B cell (primary cell): ENCODE results near the gene PRTN3. TPM values are rescaled to one million over a fixed set of nuclear protein-coding genes. Genes with fewer than 3 reads are reported as not detected.

Experiments used
- ATAC-seq: fragments of 200-7000 bp; cut with Tn5 transposase; one replicate; pipeline ENCODE4 v1.10.0; 2021; ENCODE audit warnings: low read depth, mild to moderate bottlenecking, moderate number of reproducible peaks, moderate library complexity
- CTCF ChIA-PET: fragments of 350-600 bp; sonication (Branson Sonifier 250); formaldehyde crosslinking; loops from one replicate; lab custom pipeline; 2021; ENCODE audit warnings: antibody characterized with exemption, inconsistent platforms; lab: Charles Lee
- POLR2A ChIA-PET: fragments of 350-600 bp; sonication (Branson Sonifier 250); formaldehyde crosslinking; loops from one replicate; lab custom pipeline; 2021; ENCODE audit warnings: antibody characterized with exemption; lab: Charles Lee
- DNase-seq: peaks from one replicate; pipeline ENCODE4 v3.0.0; 2013
- H2AFZ ChIP-seq: 2 replicates; pipeline ENCODE4 v1.6.1; 2012; ENCODE audit warnings: mild to moderate bottlenecking, low read depth, low read length; ENCODE audit not compliant: insufficient read depth, poor library complexity, severe bottlenecking
- H3K27ac ChIP-seq, 2 donors: 1 replicate in 1 of 2; 2 replicates in 1 of 2; pipeline ENCODE4 v1.5.1; 2012 to 2013; ENCODE audit warnings: low read length in 2 of 2, mild to moderate bottlenecking in 2 of 2, moderate library complexity in 1 of 2
- H3K27me3 ChIP-seq, 4 experiments: fragments of 200-600 bp in 1 of 4; sonication (generic) in 1 of 4; replicated peaks in 1 of 4; 1 replicate in 2 of 4; 2 replicates in 2 of 4; pipeline versions ENCODE4 v1.6.1 to v1.7.0; 2013 to 2016; ENCODE audit warnings: low read length in 3 of 4, mild to moderate bottlenecking in 2 of 4, mixed read lengths in 1 of 4, moderate library complexity in 1 of 4; ENCODE audit not compliant: insufficient read depth in 4 of 4, control insufficient read depth in 3 of 4; ENCODE audit errors: control extremely low read depth in 1 of 4
- H3K36me3 ChIP-seq, 2 experiments: replicated peaks in 1 of 2; 1 replicate in 1 of 2; 2 replicates in 1 of 2; pipeline versions ENCODE4 v1.6.1 to v1.7.1; 2013; ENCODE audit warnings: low read length in 1 of 2; ENCODE audit not compliant: insufficient read depth in 2 of 2, control insufficient read depth in 1 of 2; ENCODE audit errors: control extremely low read depth in 1 of 2, extremely low read depth in 1 of 2
- H3K4me1 ChIP-seq, 2 donors: fragments of 200-600 bp in 1 of 2; sonication (generic) in 1 of 2; 1 replicate in 1 of 2; 2 replicates in 1 of 2; pipeline versions ENCODE4 v1.5.1 to v1.6.1; 2013 to 2017; ENCODE audit warnings: low read length in 2 of 2; ENCODE audit not compliant: control insufficient read depth in 2 of 2, insufficient read depth in 2 of 2
- H3K4me2 ChIP-seq: replicated peaks from 2 replicates; pipeline ENCODE3; 2012; ENCODE audit warnings: mild to moderate bottlenecking, low read depth, low read length; ENCODE audit not compliant: poor library complexity, severe bottlenecking
- H3K4me3 ChIP-seq, 5 experiments: fragments of 200-600 bp in 1 of 5; sonication (generic) in 1 of 5; 1 replicate in 3 of 5; 2 replicates in 2 of 5; pipeline versions ENCODE4 v1.5.1 to v1.7.0; 2011 to 2016; ENCODE audit warnings: low read length in 4 of 5, mild to moderate bottlenecking in 4 of 5, low read depth in 2 of 5, control low read depth in 1 of 5, moderate library complexity in 1 of 5; ENCODE audit not compliant: insufficient read depth in 1 of 5; ENCODE audit errors: control extremely low read depth in 1 of 5, extremely low read depth in 1 of 5
- H3K79me2 ChIP-seq: fragments of 200-600 bp; sonication (generic); one replicate; pipeline ENCODE4 v1.6.0; 2016; ENCODE audit warnings: low read length; ENCODE audit not compliant: control insufficient read depth, insufficient read depth
- H3K9ac ChIP-seq: fragments of 200-600 bp; sonication (generic); 2 replicates; pipeline ENCODE4 v1.6.1; 2017; ENCODE audit warnings: mild to moderate bottlenecking, low read length, moderate library complexity
- H3K9me3 ChIP-seq, 3 donors: one replicate each; pipeline versions ENCODE4 v1.6.1 to v1.7.1; 2013; ENCODE audit warnings: low read length in 2 of 3; ENCODE audit not compliant: control insufficient read depth in 2 of 3, insufficient read depth in 1 of 3; ENCODE audit errors: control extremely low read depth in 1 of 3
- H4K20me1 ChIP-seq: 2 replicates; pipeline ENCODE4 v1.6.0; 2012; ENCODE audit warnings: mild to moderate bottlenecking, low read length; ENCODE audit not compliant: insufficient read depth, control insufficient read depth, poor library complexity, severe bottlenecking
- H3K27ac Mint-ChIP-seq: one replicate; pipeline ENCODE4 v1.8.0; 2021; ENCODE audit warnings: mixed read lengths
- H3K27me3 Mint-ChIP-seq: one replicate; pipeline ENCODE4 v1.8.0; 2021; ENCODE audit warnings: mixed read lengths
- H3K4me1 Mint-ChIP-seq: one replicate; pipeline ENCODE4 v1.8.0; 2021; ENCODE audit warnings: mixed read lengths
- H3K4me3 Mint-ChIP-seq: one replicate; pipeline ENCODE4 v1.8.0; 2021; ENCODE audit warnings: mixed read lengths
- H3K9me3 Mint-ChIP-seq: one replicate; pipeline ENCODE4 v1.8.0; 2022; ENCODE audit warnings: mixed read lengths; ENCODE audit not compliant: insufficient read depth
- CTCF ChIP-seq: fragments of 200-600 bp; IDR thresholded peaks from one replicate; pipeline ENCODE4 v1.8.0; 2022; ENCODE audit warnings: antibody characterized with exemption, mild to moderate bottlenecking
- EZH2 ChIP-seq: IDR thresholded peaks from 2 replicates; pipeline ENCODE4 v1.6.1; 2012; ENCODE audit warnings: borderline replicate concordance, low read depth, mild to moderate bottlenecking, moderate library complexity, low read length; ENCODE audit not compliant: insufficient read depth, poor library complexity, severe bottlenecking
- WGBS: methylation state at CpG from one replicate; pipeline ENCODE4 v1.1.5; 2013; ENCODE audit warnings: missing lambda C conversion rate; ENCODE audit not compliant: insufficient coverage; 5-methylcytosine and 5-hydroxymethylcytosine counted together
- intact Hi-C: fragments of 100-400 bp; cut with micrococcal nuclease; formaldehyde crosslinking; loops from one replicate; pipeline ENCODE4 v1.10.0; 2022
- polyA plus RNA-seq: library from polyadenylated mRNA; depleted of rRNA; stranded (reverse); fragments of >200 nt; gene quantifications from 2 replicates; pipeline ENCODE4 v1.2.3, GENCODE V29; 2012
- total RNA-seq, 2 donors: library from RNA; stranded (reverse); fragments of 120-200 nt in 1 of 2; gene quantifications; 1 replicate in 1 of 2; 2 replicates in 1 of 2; pipeline versions ENCODE4 v1.2.3 to v1.2.4, GENCODE V29; 2013 to 2022

Gene PRTN3
- total and polyA plus RNA-seq, 2 donors (not counting 1 experiment from before 2014, with no cell fraction given), result not detected

GRCh38 chr19:810883-811489 lies 29.8 kb upstream of the PRTN3 start:
- H3K36me3 ChIP-seq, result peaks cover 6 to 61% of the 10 kb centered on the region in 2 experiments
- H3K9me3 ChIP-seq, result peaks cover 0 to 3% (median 0%) of the 10 kb centered on the region in 3 donors
- ATAC-seq (no peak), DNase-seq (no peak)
- no peak overlapping the region for H3K4me3 Mint-ChIP-seq
- H3K9ac ChIP-seq, result no peak overlapping the region
- no peak overlapping the region for H3K4me3 ChIP-seq
- no peak overlapping the region for H3K27ac Mint-ChIP-seq
- ChIA-PET CTCF (no interaction called here), POLR2A (interaction anchor here (0.5 kb wide), 1 partner anchor 9 kb away, joined by 7 read pairs; no protein-coding TSS in a partner anchor)
- no peak overlapping the region for H3K4me2 ChIP-seq
- H3K4me1 ChIP-seq, result no peaks in the 10 kb centered on the region
- no peaks in the 10 kb centered on the region for H3K9me3 Mint-ChIP-seq
- WGBS, result 94% methylated on average over 12 of the region's 25 CpGs
- H3K27ac ChIP-seq, result no peak overlapping the region
- H3K27me3 ChIP-seq, result no peaks in the 10 kb centered on the region
- TF ChIP-seq EZH2, result no peak
- no peak for TF ChIP-seq CTCF
- no peak overlapping the region for H2AFZ ChIP-seq
- intact Hi-C loops, result no loop called here
- H4K20me1 ChIP-seq, result peaks cover 66% of the 10 kb centered on the region
- no peaks in the 10 kb centered on the region for H3K4me1 Mint-ChIP-seq
- peaks cover 22% of the 10 kb centered on the region for H3K79me2 ChIP-seq
- no peaks in the 10 kb centered on the region for H3K27me3 Mint-ChIP-seq

- Histone ChIP-seq H3K9me3 (peaks cover 0 to 3% (median 0%) of the 10 kb centered on the region in 3 donors), H4K20me1 (peaks cover 61% of the 10 kb centered on the region), H3K4me2 (no peak overlapping the region), H3K4me3 (no peak overlapping the region), H2AFZ (no peak overlapping the region), H3K36me3 (peaks cover 6 to 59% of the 10 kb centered on the region in 2 experiments), H3K9ac (no peak overlapping the region), H3K27ac (no peak overlapping the region), H3K27me3 (no peaks in the 10 kb centered on the region), H3K4me1 (no peaks in the 10 kb centered on the region), H3K79me2 (peaks cover 19% of the 10 kb centered on the region)
- TF ChIP-seq CTCF, result no peak
- TF ChIP-seq EZH2, result no peak
- Mint-ChIP-seq H3K27me3 (no peaks in the 10 kb centered on the region), H3K9me3 (no peaks in the 10 kb centered on the region), H3K27ac (no peak overlapping the region), H3K4me1 (no peaks in the 10 kb centered on the region), H3K4me3 (no peak overlapping the region)
- CTCF ChIA-PET, result no interaction called here
- ATAC-seq (no peak), DNase-seq (no peak)
- intact Hi-C loops, result no loop called here
- WGBS, result 94% methylated on average over 15 of the region's 20 CpGs
- POLR2A ChIA-PET, result interaction anchor here (0.5 kb wide), 1 partner anchor 10 kb away, joined by 7 read pairs; no protein-coding TSS in a partner anchor
These were observed 29.2 kb upstream of the PRTN3 start for GRCh38 chr19:811506-812048.
